ENCODE results near the gene AKAP7. TPM values are rescaled to one million over a fixed set of nuclear protein-coding genes. Genes with fewer than 3 reads are reported as not detected.

AKAP7 gene
- total RNA-seq, 1 experiment from 2014 or later = 3.1 TPM

DNA sequence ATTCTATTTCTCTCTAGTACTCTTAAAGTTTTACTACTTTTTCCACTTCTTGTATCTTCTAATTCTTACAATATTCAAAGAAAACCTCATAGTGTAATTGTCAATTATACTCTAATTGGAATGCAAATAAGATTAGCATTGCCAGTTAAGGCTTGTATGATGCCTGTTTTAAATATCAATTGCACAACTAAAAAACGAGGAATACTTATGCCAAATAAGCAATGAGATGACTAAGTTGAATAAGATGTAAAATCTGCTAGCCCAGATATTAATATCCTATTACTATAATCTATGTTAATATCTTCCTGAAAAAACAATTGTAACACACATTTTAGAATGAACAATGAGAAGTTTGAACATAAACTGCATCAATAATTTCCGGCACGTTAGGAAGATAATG lies 13.3 kb upstream of the AKAP7 start:
- Histone ChIP-seq H3K9ac (ENCODE audit: low read length) (no peak overlapping the region), H3K27ac (ENCODE audit: low read depth, low read length) (no peak overlapping the region), H3K4me3 (replicated peaks in 1 of 2; ENCODE audit: low read depth in 1 of 2, low read length in 2 of 2) (no peak overlapping the region), H3K79me2 (ENCODE audit: insufficient read depth, low read length) (no peaks in the 10 kb centered on the region), H3K9me2 (ENCODE audit: insufficient read depth) (no peaks in the 10 kb centered on the region), H3K27me3 (ENCODE audit: insufficient read depth, low read length) (no peaks in the 10 kb centered on the region), H3K36me3 (ENCODE audit: control insufficient read depth in 1 of 2, insufficient read depth in 2 of 2, low read length in 2 of 2) (no peaks in the 10 kb centered on the region), H3K9me3 (ENCODE audit: control insufficient read depth in 1 of 2, insufficient read depth in 1 of 2, low read depth in 1 of 2, low read length in 2 of 2) (no peaks in the 10 kb centered on the region; a peak in 1 of 4 replicates), H3K4me2 (ENCODE audit: low read length) (no peak overlapping the region), H4K20me1 (ENCODE audit: insufficient read depth) (no peaks in the 10 kb centered on the region), H3K4me1 (ENCODE audit: control insufficient read depth in 1 of 2, insufficient read depth in 2 of 2, low read length in 2 of 2) (no peaks in the 10 kb centered on the region), H2AFZ (ENCODE audit: low read depth, low read length, poor library complexity, severe bottlenecking) (no peak overlapping the region)
- BruUV-seq (replicated peaks) = no TSS peak
- no peak for DNase-seq (ENCODE audit: low read depth, low spot score)
- TF ChIP-seq ZFX (IDR thresholded peaks at IDR 0.05) = no peak
- TF ChIP-seq ATF3 (IDR thresholded peaks at IDR 0.05) = no peak
- TF ChIP-seq RAD21 (IDR thresholded peaks at IDR 0.05; ENCODE audit: low read depth) = no peak
- no peak for TF ChIP-seq TCF7L2 (IDR thresholded peaks at IDR 0.05; ENCODE audit: borderline replicate concordance, extremely low read depth, insufficient read depth, insufficient read length)
- TF ChIP-seq, protein P1, sequence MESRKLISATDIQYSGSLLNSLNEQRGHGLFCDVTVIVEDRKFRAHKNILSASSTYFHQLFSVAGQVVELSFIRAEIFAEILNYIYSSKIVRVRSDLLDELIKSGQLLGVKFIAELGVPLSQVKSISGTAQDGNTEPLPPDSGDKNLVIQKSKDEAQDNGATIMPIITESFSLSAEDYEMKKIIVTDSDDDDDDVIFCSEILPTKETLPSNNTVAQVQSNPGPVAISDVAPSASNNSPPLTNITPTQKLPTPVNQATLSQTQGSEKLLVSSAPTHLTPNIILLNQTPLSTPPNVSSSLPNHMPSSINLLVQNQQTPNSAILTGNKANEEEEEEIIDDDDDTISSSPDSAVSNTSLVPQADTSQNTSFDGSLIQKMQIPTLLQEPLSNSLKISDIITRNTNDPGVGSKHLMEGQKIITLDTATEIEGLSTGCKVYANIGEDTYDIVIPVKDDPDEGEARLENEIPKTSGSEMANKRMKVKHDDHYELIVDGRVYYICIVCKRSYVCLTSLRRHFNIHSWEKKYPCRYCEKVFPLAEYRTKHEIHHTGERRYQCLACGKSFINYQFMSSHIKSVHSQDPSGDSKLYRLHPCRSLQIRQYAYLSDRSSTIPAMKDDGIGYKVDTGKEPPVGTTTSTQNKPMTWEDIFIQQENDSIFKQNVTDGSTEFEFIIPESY (IDR thresholded peaks at IDR 0.05; ENCODE audit: extremely low read depth, insufficient replicate concordance, low read length) = no peak
- no peak for TF ChIP-seq CEBPB (IDR thresholded peaks at IDR 0.05; ENCODE audit: low read depth)
- no peak for TF ChIP-seq EZH2phosphoT487 (IDR thresholded peaks at IDR 0.05; ENCODE audit: borderline replicate concordance)
- TF ChIP-seq, protein P2, sequence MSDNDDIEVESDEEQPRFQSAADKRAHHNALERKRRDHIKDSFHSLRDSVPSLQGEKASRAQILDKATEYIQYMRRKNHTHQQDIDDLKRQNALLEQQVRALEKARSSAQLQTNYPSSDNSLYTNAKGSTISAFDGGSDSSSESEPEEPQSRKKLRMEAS (IDR thresholded peaks at IDR 0.05) = no peak
- TF ChIP-seq CBX3 (IDR thresholded peaks at IDR 0.05; ENCODE audit: low read depth) = no peak
- TF ChIP-seq POLR2A (IDR thresholded peaks at IDR 0.05; ENCODE audit: borderline replicate concordance, extremely low read depth, insufficient read depth, insufficient read length) = no peak
- TF ChIP-seq ELF1 (IDR thresholded peaks at IDR 0.05; ENCODE audit: borderline replicate concordance, low read depth) = no peak
- no peak for TF ChIP-seq ZNF274 (IDR thresholded peaks at IDR 0.05; ENCODE audit: low read depth, low read length)
- no peak for TF ChIP-seq EGR1 (IDR thresholded peaks at IDR 0.05; ENCODE audit: low read depth)
- TF ChIP-seq SRF (IDR thresholded peaks at IDR 0.05; ENCODE audit: low read depth) = no peak
- TF ChIP-seq POLR2AphosphoS5 (IDR thresholded peaks at IDR 0.05; ENCODE audit: low read depth, low read length) = no peak
- no peak for TF ChIP-seq SP1 (IDR thresholded peaks at IDR 0.05; ENCODE audit: low read depth)
- ChIA-PET CTCF (no interaction called here), POLR2A (no interaction called here), RAD21 (ENCODE audit: low non-redundant PET in 1 of 2, low total read pairs in 2 of 2, uncharacterized antibody in 2 of 2, unreplicated experiment in 2 of 2) (no interaction called here)
- intact Hi-C loops (cut with micrococcal nuclease) = no loop called here
- ATAC-seq = no peak
